Measurements from ENCODE around the gene XPO5.

XPO5 gene

GRCh38 chr6:43510827-43511163 lies 65.0 kb downstream of the XPO5 start:
- peak overlapping the region; percentile 45 for H3K4me3 ChIP-seq (replicated peaks; ENCODE audit: low read depth, low read length)
- no peak for DNase-seq (ENCODE audit: extremely low read depth, low read depth)
- TF ChIP-seq CTCF (IDR thresholded peaks at IDR 0.05; ENCODE audit: low read depth, low read length, missing control alignments): no peak

- DNase-seq (ENCODE audit: extremely low read depth, low read depth): no peak
- peak within 1 kb of the TSS; percentile 45 for H3K4me3 ChIP-seq (replicated peaks; ENCODE audit: low read depth, low read length)
- no peak for TF ChIP-seq CTCF (IDR thresholded peaks at IDR 0.05; ENCODE audit: low read depth, low read length, missing control alignments)
These were observed 65.6 kb downstream of the XPO5 start, which contains the start of gene LRRC73 for GRCh38 chr6:43509984-43510826. LRRC73 (minus strand) TSS chr6:43510346; CDS start chr6:43509785, 561 bp downstream.

- DNase-seq (ENCODE audit: extremely low read depth, low read depth): no peak
- no peak for TF ChIP-seq CTCF (IDR thresholded peaks at IDR 0.05; ENCODE audit: low read depth, low read length, missing control alignments)
- peak overlapping the region; percentile 45 for H3K4me3 ChIP-seq (replicated peaks; ENCODE audit: low read depth, low read length)
These were observed 66.5 kb downstream of the XPO5 start for GRCh38 chr6:43509142-43509983.

- DNase-seq (ENCODE audit: extremely low read depth, low read depth): no peak
- H3K4me3 ChIP-seq (replicated peaks; ENCODE audit: low read depth, low read length): no peak overlapping the region
- TF ChIP-seq CTCF (IDR thresholded peaks at IDR 0.05; ENCODE audit: low read depth, low read length, missing control alignments): no peak
These were observed 67.2 kb downstream of the XPO5 start for GRCh38 chr6:43508481-43509141.

GRCh38 chr6:43506667-43507471 lies 69.0 kb downstream of the XPO5 start:
- peak; percentile 75 for DNase-seq (ENCODE audit: extremely low read depth, low read depth)
- TF ChIP-seq CTCF (IDR thresholded peaks at IDR 0.05; ENCODE audit: low read depth, low read length, missing control alignments): peak; percentile 97

GRCh38 chr6:43506171-43506570 lies 69.7 kb downstream of the XPO5 start:
- no peak for TF ChIP-seq CTCF (IDR thresholded peaks at IDR 0.05; ENCODE audit: low read depth, low read length, missing control alignments)
- no peak overlapping the region for H3K4me3 ChIP-seq (replicated peaks; ENCODE audit: low read depth, low read length)
- DNase-seq (ENCODE audit: extremely low read depth, low read depth): no peak

More at GRCh38 chr6:43506667-43507471, 69.0 kb downstream of the XPO5 start:
- no peak overlapping the region for H3K4me3 ChIP-seq (replicated peaks; ENCODE audit: low read depth, low read length)
